Renal cortex interstitium (tissue), 11 donors: ENCODE measurements around the gene ILDR1. TPM values are rescaled to one million over a fixed set of nuclear protein-coding genes. Genes with fewer than 3 reads are reported as not detected.

Experiments
- DNase-seq, 11 donors: peaks; one replicate each; pipeline ENCODE4 v3.0.0-alpha.2; 2013; ENCODE audit warnings: low read depth in 9 of 11, low spot score in 4 of 11; ENCODE audit errors: extremely low read depth in 1 of 11
- polyA plus RNA-seq, 3 donors: library from polyadenylated mRNA; unstranded; fragments of 120-200 nt; gene quantifications; one replicate each; pipeline ENCODE4 v1.2.1, GENCODE V29; 2013; ENCODE audit not compliant: insufficient read length in 3 of 3

ILDR1 gene
- polyA plus RNA-seq, 3 donors: 6.9 to 9.3 (median 7.6) TPM

DNA sequence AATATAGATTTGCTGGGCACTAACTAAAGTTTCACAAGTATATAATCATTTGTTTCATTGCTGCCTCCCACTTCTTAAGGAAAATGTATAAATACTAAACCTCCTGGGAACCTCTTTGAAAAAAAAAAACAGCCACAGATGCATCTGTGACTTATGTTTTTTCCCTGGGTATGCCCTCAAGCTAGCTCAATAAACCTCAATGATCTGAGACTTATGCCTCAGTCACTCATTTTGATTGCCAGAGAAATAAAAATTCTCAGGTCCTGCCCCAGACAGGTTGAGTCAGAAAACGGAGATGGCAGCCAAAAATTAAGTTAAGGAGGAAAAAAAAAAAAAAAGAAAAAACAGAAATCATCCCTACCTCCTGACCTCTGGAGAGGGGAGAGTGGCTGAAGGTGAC, 22.1 kb downstream of the ILDR1 start:
- no peak for DNase-seq

DNA sequence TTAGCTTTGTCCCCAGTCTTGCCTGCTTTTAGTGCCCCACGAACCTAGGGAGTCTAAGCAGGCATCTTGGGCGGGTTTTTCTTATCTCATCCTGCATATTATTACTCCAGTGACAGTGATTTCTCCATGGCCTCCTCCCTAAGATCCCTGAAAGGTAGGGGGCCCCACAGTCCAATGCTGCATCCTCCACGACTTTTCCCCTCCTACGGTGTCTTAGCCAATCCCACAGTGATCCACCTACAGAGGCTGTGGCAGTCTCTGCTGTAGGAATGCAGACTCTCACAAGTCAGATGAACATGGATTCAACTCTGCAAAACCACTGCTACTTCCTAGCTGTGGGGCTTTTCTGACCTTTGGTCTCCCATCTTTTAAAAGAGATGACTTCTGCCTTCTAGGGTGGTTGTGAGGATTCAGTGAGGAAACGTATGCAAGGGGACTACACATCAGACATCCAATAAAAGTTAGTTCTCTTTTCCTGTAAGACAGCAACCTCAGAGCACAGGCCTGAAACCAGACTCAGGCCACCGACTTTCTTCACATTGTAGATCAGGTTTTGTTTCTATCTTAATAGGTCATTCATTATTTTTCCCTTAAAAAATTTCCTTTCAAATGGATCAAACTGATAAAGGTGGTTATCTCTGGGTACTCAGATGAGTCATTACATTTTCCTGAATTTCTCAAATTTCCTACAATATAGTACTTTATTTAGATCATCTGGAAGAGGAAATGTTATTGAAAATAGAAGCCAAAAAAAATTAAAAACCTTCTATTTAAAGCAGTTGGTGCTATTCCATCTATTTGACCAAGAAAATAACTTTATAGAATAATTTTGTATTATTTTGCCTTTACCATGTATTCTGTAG, 23.2 kb downstream of the ILDR1 start:
- DNase-seq: no peak

DNA sequence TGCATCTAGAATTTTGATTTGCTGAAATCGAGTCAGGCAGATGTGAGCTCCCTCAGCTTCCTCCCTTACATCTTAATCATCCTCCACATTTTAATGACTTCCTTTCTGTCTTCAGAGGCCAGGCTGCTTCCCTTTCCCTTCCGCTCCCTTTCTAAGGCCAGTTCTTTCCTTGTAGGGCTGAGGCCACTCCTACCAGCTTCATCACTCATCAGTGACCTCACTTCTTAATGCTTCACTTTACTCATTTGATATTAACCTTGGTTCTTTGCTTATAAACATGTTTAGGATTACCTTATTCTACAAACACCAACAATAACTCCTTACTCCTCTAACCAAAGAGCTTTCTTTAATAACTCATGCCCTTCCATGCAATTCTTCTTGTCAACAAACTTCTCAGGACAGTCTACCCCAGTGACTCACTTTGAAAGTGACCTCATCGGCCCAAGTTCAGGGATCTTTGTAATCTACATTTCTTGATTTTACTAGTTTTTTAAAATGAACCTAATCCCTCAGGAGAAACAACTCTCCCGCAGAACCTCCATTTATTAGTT, 23.9 kb downstream of the ILDR1 start:
- DNase-seq: peak in 1 of 11 donors; percentile 15

- DNase-seq: no peak
These were observed 24.7 kb downstream of the ILDR1 start for GRCh38 chr3:121997372-121997771.

GRCh38 chr3:121996441-121996840, 25.6 kb downstream of the ILDR1 start:
- no peak for DNase-seq

DNA sequence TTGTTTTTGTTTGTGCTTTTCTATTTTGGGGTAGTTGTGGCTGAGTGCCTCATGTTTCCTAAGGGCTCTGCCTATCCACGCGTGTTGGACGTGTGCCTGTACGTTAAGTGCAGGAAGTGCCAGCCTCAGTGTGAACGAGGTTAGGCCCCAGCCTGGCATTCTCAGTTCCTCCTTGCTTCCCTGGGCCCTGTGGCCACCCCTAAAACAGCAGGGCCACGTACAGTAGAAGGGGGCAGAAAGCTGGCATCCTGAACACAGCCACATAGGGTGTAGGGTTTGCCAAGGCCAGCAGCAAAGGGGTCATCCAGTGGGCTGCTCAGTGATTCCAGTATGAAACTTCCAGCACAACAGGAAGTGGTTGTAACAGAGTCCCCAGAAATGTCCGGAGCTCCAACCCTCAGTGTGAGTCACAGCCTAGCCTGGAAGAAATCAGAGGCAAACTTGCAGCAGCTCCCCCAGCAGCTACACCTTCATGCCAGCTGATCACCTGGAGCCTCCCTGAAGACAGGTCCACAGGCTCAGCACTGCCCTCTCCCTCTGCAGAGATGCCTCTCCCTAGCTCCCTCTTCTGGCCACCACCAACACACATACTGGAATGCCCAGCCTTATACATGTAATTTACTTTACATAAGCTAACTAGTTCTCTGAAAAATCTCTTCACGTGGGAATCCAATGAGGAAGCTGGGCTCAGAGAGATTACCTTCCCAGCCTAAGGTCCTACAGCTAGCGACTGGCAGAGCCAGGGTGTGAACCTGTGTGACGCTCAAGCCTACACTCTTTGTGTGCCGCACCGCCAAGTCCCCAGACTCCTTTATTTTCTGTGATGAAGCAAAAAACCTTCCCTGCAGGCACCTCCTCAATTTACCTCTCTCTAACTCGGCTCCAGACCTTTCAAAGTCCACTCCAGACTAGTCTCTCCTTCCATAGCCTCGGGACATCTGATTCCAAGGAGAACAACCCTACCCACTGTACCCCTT, 26.6 kb downstream of the ILDR1 start:
- peak in 2 of 11 donors; percentile 19 to 31 for DNase-seq

DNA sequence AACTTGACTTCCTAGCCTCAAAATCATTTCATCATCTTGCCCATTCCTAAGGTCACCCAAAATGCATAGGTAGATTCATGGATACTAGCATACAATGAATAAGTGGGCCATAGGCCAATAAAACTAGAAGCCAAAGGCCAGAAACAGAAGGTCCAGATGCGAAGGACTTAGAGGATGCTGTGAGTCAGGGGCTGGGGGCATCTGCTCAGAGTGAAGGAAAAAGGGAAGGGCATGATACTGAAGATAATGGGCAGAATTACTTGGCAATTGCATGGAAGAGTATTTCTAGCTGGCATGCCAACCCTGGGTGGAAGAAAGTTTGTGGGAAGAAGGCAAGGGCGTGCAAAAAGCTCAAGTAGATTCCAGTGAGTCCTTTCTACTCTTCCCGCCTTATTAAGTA, 27.5 kb downstream of the ILDR1 start:
- DNase-seq: no peak

GRCh38 chr3:121992601-121993560, 29.2 kb downstream of the ILDR1 start:
- DNase-seq: no peak

DNA sequence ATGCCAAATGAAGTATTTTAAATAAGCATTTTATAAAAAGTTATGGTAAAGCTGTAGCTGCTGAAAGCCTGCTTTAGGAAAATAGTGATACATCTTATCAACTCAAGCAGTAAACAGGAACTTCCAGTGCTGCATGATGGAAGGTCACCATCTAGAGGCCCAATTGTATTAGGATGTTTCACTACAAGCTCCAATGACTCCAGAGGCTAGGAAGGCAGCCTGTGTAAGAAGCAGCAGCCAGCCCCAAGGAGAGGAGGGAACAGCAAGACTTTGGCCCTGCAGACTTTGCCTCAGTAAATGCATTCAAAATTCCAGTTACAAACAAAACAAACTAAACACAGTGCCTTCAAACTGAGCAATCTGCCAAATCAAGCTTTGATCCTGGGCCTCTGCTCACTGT, 32.1 kb downstream of the ILDR1 start:
- peak in 2 of 11 donors; percentile 38 to 39 for DNase-seq

GRCh38 chr3:121988146-121988545, 33.9 kb downstream of the ILDR1 start:
- no peak for DNase-seq

DNA sequence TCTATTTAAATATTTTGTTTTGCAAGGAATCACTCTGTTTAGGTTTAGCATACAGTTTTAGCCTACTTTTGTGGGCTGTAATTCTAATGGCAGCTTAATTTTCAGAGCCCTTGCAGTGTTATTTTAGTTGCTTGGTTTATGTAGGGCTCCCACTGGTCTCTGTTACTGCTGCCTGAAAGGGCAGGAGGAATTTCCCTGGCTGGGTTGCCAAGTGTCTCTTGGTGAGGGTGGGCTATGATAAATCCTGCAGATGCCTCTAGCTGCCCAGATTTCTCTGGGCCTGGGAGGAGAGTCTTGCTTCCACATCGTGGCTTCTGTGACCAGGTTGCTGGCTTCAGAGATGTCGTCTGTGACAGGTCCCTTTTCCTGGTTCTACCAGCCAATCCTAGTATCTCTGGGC, 36.2 kb downstream of the ILDR1 start:
- DNase-seq: no peak

- DNase-seq: no peak
These were observed 40.6 kb downstream of the ILDR1 start for GRCh38 chr3:121981473-121981872.

DNA sequence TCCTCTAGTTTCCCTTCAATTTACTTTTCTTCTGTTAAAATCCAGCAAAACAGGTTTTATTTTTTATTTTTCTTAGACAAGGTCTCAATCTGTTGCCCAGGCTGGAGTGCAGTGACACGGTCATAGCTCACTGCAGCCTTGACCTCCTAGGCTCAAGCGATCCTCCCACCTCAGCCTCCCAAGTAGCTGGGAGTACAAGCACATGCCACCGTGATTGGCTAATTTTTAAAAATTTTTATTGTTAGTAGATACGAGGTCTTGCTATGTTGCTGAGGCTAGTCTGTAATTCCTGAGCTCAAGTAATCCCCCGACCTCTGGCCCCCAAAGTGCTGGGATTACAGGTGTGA, 41.6 kb downstream of the ILDR1 start:
- DNase-seq: no peak

DNA sequence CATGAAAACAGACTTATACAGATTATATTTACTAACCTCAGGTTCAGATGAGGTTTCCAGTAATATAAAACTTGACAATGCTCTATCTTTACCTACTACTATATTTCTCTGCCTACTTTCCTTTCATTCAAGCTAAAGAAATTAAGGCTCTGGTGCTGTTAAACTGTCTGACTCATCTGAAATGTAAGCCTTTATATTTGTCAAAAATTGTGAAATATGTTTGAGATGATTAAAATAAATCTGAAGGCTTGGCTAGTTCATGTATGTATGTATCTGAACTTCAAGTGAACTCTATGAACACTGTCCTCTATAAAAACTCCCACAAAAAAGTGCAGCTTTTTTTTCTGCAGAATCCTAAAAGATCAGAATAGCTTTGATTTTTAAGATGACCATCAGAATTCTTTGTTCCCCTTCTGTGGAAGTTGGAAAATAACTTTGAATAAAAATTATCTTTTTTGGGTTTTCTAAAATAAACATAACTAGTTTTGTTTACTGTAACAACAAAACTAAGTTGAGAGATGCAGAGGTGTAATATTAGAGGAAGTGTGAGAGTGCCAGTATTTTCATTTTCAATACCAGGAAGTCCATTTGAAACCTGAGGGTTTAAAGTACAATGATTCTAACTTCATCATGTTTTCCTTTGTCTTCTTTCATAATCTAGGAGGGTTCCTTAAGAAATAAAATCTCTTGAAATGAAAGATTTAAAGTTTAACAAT, 42.2 kb downstream of the ILDR1 start:
- DNase-seq: no peak

GRCh38 chr3:121979246-121979645, 42.8 kb downstream of the ILDR1 start:
- DNase-seq: no peak

- no peak for DNase-seq
These were observed 45.3 kb downstream of the ILDR1 start for GRCh38 chr3:121976727-121977126.

GRCh38 chr3:121975702-121976302, 46.2 kb downstream of the ILDR1 start:
- DNase-seq: no peak
